Coronary artery (tissue), 2 donors: ENCODE data around the gene CCDC78.

Experiments
- DNase-seq: peaks from one replicate; pipeline ENCODE4 v3.0.0-alpha.2; 2017; ENCODE audit warnings: low spot score
- H3K27ac ChIP-seq, 2 donors: fragments of 200-600 bp; sonication (generic); one replicate each; pipeline ENCODE4 v1.5.1; 2016 to 2019
- H3K4me3 ChIP-seq: fragments of 200-600 bp; sonication (generic); 2 replicates; pipeline ENCODE4 v1.5.1; 2016; ENCODE audit warnings: mild to moderate bottlenecking, moderate library complexity
- TF ChIP-seq, protein P1 (sequence below): fragments of 200-600 bp; sonication (generic); IDR thresholded peaks from one replicate; pipeline ENCODE4 v1.5.1; 2019; ENCODE audit warnings: antibody characterized with exemption

CCDC78 gene

DNA sequence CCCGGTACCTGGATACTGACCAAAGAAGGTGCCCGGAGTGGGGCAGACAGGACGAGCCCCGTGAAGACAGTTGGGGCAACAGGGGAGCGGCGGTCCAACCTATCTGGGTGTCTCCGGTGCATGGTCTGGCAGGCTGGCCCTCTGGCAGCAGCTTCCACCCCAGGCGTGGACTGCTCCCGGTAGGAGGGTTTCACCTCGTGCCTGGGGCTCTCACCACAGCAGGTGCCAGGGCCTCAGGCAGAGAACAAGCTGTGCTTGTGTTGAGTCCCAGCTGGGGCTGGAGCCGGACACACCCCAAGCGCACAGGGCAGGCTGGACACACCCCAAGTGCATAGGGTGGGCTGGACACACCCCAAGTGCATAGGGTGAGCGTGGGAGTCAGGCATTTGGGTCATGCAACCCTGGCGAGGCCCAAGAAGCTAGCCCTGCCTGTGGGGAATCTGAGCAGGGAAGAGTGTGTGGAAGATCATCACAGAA is 19.1 kb downstream of the CCDC78 start:
- no peak overlapping the region for H3K27ac ChIP-seq
- TF ChIP-seq, protein P1, sequence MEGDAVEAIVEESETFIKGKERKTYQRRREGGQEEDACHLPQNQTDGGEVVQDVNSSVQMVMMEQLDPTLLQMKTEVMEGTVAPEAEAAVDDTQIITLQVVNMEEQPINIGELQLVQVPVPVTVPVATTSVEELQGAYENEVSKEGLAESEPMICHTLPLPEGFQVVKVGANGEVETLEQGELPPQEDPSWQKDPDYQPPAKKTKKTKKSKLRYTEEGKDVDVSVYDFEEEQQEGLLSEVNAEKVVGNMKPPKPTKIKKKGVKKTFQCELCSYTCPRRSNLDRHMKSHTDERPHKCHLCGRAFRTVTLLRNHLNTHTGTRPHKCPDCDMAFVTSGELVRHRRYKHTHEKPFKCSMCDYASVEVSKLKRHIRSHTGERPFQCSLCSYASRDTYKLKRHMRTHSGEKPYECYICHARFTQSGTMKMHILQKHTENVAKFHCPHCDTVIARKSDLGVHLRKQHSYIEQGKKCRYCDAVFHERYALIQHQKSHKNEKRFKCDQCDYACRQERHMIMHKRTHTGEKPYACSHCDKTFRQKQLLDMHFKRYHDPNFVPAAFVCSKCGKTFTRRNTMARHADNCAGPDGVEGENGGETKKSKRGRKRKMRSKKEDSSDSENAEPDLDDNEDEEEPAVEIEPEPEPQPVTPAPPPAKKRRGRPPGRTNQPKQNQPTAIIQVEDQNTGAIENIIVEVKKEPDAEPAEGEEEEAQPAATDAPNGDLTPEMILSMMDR: no peak
- DNase-seq: no peak
- no peak overlapping the region for H3K4me3 ChIP-seq

DNA sequence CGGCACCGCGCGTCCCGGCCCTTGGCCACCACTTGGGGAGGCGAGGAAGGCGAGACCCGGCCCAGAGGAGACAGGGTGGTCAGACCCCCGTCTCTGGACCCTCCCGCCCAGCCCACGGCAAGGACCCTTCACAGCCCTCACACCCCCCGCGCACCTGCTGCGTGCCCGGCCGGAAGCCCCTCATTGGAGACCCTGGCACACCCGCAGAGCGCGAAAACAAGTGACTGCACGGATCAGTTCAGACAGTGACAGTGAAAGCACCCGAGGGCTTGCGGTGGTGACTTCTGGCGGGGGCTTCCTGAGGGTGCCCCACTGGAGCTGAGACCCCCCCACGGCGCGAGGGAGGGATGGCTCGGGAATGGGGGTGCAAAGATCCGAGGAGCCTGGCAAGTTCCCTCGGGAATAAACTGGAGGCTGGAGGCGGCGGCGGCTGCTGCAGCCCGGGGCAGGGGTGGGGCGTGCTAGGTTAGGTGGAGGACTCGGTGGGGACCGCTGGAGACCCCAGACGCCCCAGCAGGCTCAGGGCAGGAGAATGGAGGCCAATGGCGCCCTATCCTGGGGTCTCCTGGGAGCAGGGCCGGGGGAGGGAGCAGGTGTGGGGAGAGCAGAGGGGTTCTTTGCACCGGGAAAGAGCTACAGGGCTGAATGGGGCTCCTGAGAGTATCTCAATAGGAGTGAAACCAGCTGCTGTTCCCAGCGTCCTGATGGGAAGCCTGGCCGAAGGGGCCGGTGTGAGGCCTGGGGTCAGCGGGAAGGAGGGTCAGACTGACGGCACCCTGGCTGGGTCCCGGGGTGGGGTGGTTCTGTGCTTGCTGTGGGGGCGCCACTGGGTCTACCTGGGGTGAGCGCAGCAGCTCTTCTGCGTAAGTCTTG is 19.8 kb downstream of the CCDC78 start:
- DNase-seq: no peak
- Histone ChIP-seq H3K4me3 (peak overlapping the region; percentile 57), H3K27ac (no peak overlapping the region)
- TF ChIP-seq, protein P1: no peak

DNA sequence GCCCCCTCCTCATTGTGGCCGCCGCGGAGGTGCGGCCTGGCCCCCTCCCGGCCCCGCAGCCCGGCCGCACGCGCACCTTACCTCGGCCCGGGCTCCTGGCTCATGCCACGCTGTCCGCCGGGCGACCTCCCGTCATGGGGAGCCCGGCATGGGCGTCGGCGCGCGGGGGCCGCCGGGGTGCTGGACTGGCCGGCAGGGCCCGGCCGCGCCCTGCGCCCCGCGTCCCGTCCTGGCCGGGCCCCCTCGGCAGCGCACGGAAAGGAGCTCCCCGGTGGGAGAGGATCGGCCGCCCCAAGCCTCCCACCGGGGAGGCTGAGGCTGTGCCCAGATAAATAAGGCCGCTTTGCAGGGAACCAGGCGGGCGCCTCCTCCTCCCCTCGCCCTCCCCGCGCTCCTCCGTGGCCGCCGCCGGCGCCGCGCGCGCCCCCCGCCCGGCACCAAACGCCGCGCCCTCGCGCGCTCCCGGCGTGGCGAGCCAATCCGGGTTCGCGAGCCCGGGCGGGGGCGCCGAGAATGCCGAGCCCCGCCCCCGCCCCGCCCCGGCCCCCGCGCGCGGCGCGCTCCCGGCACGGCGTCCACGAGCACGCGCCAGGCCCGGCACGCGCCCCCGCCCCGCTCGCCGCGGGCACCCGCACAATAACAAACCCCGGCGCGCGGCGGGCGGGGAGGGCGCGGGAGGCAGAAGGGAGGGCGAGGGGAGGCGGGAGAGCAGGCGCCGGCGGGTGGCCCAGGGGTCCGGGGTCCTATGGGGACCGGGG is 20.6 kb downstream of the CCDC78 start, which contains the start of gene FBXL16:
Gene FBXL16 (minus strand): TSS at position 371 of the 758 bp plus-strand sequence. CDS start 8,396 bp downstream, outside the sequence.
- DNase-seq: no peak
- TF ChIP-seq, protein P1: no peak
- Histone ChIP-seq H3K4me3 (peak within 1 kb of the TSS; percentile 57), H3K27ac (no peak within 1 kb of the TSS)

DNA sequence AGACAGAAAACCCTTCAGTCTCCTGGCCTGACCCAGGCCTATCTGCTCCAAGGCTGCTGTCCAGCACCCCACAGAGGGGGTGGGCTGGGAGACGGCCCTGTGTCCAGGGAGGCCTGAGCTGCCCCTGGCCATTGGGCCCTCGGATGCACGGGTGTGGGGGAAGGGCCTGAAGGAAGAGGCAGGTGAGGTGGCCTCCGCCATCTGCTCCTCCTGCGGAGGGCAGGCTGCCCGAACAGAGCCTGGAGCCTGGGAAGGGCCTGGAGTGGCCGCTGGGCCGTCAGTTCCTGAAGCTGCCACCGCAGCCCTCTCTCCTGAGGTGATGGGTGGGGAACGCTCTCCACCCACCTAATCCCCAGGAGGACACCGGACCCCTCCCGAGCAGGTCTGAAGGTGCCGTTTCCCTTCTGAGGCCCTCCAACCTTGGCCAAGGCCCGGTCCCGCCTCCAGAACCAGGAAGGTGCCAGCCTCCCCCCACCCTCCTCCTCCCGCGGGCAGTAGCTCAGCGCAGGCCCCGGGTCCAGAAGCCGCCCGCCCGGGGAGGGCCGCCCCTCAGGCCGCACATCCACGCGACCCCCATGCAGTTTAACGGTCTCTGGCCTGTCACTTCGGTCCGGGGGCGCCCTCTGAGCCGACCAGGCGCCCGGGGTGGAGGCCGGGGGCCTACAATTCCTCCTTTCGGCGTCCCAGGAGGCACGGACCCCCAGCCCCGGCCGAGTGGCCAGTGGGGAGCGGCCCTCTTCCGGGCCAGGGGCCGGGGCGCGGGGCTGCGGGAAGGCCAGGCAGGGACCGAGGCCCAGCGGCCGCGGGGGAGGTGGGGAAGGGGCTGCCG is 21.5 kb downstream of the CCDC78 start:
- Histone ChIP-seq H3K4me3 (peak overlapping the region; percentile 57), H3K27ac (no peak overlapping the region)
- TF ChIP-seq, protein P1: no peak
- no peak for DNase-seq

DNA sequence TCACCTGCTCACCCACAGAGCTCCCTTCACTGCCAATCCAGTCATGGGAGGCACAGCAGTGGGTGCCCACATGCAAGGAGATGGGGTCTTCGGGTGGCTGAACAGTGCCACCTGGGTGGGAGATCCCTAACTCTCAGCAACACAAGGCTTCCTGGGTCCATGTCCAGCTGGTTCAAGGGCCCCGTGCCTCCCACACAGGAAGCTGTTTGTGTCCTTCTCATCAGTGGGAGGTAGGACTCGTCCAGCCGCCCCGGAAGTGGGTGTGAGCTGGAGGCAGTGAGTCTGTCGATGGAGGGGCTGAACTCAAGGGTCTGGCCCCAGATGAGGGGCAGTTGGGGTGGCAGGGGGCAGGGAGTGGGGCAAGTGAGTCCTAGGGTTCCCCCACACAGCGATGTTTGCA is 22.2 kb downstream of the CCDC78 start:
- Histone ChIP-seq H3K4me3 (no peak overlapping the region), H3K27ac (no peak overlapping the region)
- TF ChIP-seq, protein P1: no peak
- no peak for DNase-seq

DNA sequence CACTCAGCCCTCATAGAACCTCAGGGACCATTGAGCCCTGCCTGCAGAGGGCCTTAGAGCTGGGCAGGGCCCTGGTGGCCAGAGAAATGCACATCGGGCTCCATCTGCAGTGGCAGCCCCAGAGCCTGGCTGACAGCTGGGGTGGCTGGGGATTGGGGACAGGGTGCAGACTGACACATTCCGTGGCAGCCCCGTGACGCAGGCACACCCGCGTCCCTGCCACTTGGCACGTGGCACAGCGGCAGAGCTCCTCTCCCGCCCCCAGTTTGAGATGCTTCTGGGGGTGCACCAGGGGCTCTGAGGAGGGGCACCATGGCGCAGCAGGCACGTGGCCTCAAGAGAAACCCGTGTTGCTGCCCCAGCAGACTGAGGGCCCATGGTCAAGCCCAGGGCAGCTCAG is 22.8 kb downstream of the CCDC78 start:
- H3K4me3 ChIP-seq: no peak overlapping the region
- no peak overlapping the region for H3K27ac ChIP-seq
- DNase-seq: no peak
- TF ChIP-seq, protein P1: no peak
